C4-2B (cell line): Measurements from ENCODE around the gene SNN.

Experiments
- H3K27ac ChIP-seq: fragments of 450-650 bp; 2 replicates; pipeline ENCODE4 v1.5.1; 2017
- ZFX ChIP-seq: fragments of 450-650 bp; IDR thresholded peaks from 2 replicates; pipeline ENCODE4 v1.6.1; 2017
- TF ChIP-seq, protein P1 (sequence below): fragments of 450-650 bp; conservative IDR thresholded peaks from 2 replicates; pipeline ENCODE4 v1.5.1; 2017; ENCODE audit warnings: mild to moderate bottlenecking

Gene SNN

DNA sequence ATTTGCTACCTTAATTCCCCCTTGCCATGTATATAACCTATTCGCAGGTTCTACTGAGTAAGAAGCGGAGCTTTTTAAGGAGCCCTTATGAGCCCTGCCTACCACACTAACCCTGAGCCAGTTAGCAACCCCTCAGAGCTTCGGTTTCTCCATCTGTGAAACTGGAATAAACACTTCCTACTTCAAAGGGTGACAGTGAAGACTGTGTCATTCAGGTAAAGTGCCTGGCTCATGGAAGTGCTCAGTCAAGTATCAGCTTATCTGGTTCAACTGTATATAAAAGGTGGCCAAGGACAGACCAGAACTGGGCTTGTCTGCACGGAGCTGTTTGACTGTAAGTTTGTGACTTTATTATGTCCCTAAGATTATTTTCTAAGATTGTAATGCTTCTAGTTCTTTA is 43.4 kb downstream of the SNN start:
- no peak overlapping the region for H3K27ac ChIP-seq

DNA sequence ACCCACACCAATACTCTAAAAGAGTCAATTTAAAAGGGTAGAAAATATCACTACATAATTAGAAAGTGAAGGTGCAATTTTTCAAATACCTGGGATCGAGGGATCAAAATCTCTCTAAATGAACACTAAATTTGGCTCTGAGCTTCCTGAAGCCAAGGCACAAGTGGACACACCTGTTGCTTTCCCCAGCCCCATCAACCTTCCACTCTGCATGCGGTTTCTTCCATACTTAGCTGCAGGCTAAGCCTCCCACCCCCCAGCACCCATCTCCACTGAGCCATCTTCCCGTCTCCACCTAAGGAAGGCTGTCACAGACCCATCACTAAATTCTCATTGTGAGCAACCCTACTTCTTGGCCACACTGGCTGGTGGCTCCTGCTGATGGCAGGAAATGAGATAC is 43.9 kb downstream of the SNN start:
- TF ChIP-seq, protein P1, sequence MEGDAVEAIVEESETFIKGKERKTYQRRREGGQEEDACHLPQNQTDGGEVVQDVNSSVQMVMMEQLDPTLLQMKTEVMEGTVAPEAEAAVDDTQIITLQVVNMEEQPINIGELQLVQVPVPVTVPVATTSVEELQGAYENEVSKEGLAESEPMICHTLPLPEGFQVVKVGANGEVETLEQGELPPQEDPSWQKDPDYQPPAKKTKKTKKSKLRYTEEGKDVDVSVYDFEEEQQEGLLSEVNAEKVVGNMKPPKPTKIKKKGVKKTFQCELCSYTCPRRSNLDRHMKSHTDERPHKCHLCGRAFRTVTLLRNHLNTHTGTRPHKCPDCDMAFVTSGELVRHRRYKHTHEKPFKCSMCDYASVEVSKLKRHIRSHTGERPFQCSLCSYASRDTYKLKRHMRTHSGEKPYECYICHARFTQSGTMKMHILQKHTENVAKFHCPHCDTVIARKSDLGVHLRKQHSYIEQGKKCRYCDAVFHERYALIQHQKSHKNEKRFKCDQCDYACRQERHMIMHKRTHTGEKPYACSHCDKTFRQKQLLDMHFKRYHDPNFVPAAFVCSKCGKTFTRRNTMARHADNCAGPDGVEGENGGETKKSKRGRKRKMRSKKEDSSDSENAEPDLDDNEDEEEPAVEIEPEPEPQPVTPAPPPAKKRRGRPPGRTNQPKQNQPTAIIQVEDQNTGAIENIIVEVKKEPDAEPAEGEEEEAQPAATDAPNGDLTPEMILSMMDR: no peak
- TF ChIP-seq ZFX: no peak
- H3K27ac ChIP-seq: no peak overlapping the region

More for the DNA sequence above, 43.4 kb downstream of the SNN start:
- no peak for TF ChIP-seq ZFX
- TF ChIP-seq, protein P1: no peak

DNA sequence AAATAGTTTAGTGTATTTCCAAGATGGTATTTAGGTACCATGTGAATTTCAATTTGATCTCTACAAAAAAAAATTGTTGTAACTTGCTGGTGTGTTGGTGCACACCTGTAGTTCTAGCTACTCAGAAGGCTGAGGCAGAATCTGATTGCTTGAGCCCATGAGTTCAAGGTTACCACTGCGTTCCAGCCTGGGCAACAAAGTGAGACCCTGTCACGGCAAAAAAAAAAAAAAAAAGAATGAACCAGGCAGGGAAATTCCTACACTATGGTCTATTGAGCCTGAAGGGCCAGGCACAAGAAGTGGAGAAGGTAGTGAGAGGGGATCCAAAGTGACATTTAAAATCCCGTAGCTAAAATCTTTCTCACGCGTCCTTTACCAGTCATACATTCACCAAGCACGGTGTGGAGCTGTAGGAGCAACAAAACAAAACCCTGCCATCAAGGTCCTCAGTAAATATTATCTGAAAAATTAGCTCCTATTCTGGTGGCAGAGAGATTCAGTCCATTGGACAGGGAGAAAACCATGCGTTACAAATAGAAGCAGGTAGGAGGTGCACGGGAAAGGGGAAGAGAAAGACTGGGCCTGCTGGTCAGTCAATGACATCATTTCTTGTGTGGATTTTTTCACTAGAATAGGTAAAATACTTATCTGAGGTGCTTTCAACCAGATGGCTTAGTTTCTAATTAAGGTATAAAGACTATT is 47.1 kb downstream of the SNN start:
- H3K27ac ChIP-seq: no peak overlapping the region
- TF ChIP-seq, protein P1: no peak
- TF ChIP-seq ZFX: no peak

DNA sequence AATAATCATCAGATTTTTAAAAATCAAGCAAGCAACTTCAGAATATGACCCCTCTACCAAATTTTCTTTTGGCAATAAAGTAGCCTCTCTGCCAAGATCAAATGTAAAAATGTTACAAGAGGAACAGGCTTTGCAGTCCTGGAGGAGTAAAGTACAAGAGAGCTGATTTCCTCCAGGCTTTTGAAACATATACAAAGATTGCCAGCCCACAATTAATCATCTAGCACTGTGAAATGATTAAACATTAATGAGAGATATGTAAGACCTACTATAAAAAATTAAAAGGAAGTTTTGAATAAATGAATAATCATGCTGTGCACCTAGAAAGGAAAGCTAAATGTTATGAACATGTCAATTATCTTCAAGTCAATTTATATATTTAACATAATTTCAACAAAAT is 48.1 kb downstream of the SNN start:
- H3K27ac ChIP-seq: no peak overlapping the region
- TF ChIP-seq ZFX: no peak
- TF ChIP-seq, protein P1: no peak

DNA sequence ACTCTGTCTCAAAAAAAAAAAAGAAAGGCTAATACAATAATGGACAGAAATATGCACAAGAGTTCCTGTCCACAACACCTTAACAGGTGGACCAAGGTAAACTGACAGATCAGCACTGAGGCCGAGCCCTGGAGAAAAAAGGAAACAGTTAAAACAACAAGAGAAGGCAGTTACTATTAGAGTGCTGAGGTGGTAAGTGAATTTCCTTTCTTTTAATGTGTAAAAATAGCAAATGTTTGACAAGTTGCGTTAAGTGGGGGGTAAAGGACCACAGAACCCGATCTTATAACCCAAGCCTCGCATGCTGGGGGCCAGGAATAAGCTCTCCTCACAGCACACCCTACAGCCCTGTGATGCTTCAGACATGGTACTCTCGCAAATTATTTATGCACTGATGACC is 49.6 kb downstream of the SNN start:
- no peak for TF ChIP-seq ZFX
- TF ChIP-seq, protein P1: no peak

DNA sequence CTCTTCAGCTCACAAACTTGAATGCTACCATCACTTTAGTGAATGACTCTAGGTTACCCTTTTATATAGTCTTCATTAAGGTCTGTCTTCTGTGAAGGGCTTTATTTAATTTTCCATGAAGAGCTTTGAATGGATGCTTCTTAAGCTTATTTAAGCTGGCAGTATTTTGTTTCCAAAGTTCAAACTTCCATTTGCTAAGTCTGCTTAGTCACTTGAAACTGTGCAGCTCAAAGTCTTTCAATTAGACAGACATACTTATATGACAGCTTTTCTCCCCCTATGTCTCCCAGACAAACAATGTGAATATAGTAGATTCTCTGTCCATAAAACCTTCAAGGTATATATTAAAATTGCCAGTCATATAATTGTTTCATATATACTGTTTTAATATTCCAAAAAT is 50.9 kb downstream of the SNN start:
- TF ChIP-seq, protein P1: no peak
- TF ChIP-seq ZFX: no peak
- H3K27ac ChIP-seq: no peak overlapping the region

More for the DNA sequence above, 49.6 kb downstream of the SNN start:
- H3K27ac ChIP-seq: no peak overlapping the region

DNA sequence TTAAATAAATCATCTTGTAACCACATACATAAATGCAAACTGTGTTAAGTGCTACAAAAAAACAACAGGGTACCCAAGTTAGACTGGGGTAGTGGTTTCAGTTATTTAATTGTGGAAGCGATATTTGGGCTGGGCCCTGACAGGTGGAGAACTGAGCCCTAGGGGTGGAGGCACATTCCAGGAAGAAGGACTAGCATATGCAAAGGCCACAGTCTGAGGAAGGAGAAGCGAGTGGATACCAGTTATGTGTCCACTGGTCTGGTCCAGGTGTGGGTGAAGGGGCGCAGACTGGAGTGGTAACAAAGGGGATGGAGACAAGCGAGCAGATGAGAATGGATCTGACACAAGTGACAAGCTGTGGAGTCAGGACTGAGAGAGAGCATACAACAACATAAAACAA is 51.5 kb downstream of the SNN start:
- H3K27ac ChIP-seq: no peak overlapping the region
- TF ChIP-seq, protein P1: no peak
- no peak for TF ChIP-seq ZFX
